Fibroblast of peridontal ligament (primary cell): Measurements from ENCODE around the gene KRTAP22-2.

Experiments used
- DNase-seq: peaks from one replicate; pipeline ENCODE4 v3.0.0-alpha.2; 2010; ENCODE audit errors: extremely low read depth

Gene KRTAP22-2

DNA sequence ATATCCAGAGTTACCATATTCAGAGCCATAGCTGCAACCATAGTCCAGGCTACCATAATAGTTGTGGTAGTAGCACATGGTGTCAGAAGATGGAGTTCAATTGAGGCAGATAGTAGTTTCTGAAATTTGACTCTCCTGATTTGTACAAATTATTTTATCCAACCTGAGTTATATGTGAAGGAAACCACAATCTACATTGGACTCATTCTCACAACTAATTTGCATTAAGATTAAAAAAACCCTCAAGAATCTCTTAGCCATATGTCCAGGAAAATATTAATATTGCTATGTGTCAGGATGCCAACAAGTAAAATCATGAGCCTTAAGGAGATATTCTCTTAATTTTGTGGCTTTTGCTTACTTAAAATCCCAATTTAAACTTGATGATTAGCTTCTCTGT is at the start of gene KRTAP22-2:
Gene KRTAP22-2 (minus strand): TSS at position 101 of the 400 bp plus-strand sequence.
- no peak for DNase-seq

- no peak for DNase-seq
Measured at GRCh38 chr21:30638686-30639085, 48.5 kb upstream of the KRTAP22-2 start.

DNA sequence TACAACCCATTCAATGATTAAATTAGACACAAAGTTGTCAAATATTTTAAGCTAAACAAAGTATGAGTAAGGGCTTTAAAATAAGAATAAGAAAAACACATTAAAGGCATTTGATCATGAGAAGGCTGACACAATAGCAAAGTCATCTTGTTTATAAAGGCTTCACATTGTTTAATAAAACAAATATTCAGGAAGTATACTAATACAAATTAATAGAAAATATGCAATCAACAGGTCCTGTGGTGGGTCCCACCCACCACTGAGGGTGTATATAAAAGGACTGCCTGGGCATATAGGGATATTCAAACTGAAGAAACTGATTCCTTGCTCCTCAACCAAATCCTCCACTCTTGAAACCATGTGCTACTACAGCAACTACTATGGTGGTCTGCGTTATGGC is 44.7 kb upstream of the KRTAP22-2 start, which contains the start of gene KRTAP20-2:
Gene KRTAP20-2 (plus strand): TSS at position 301 of the 400 bp plus-strand sequence. CDS start 58 bp downstream, at position 359.
- no peak for DNase-seq

DNA sequence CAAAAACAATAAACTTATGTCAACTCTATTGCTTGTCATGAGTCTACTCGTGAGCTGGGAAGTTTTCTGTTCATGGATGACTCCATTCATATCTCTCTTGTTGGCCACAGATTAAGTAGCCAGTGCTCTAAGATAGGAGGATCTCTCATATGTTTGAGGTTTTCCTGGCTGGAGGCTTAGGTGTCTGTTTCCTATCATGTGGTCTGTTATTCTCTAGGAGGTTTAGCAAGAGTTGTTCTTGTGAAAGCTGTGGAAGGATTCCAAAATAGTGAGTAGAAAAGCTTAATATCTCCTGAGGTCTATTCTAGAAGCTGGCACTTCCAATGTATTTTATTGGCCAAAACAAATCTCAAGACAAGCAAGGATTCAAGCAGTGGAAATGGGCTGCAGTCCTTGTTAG is 39.0 kb upstream of the KRTAP22-2 start:
- no peak for DNase-seq

DNA sequence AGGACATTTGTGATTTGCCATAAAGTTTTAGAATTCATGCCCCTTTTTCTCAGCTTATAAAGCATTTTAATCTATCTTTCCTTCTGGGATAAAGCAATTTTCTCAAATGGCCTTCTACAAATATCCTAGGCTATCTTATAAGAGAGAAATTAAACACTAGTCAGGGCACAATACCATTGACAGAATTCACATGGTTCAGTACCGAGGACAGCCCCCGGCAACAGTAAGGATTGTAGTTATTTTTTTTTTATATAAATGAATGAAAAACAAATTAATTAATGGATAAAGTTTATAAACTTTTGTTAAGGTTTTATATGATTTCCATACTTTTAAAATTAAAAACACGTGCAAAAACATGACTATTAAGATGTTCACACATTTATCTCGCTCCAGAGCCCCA is 37.9 kb upstream of the KRTAP22-2 start:
- DNase-seq, result no peak

DNA sequence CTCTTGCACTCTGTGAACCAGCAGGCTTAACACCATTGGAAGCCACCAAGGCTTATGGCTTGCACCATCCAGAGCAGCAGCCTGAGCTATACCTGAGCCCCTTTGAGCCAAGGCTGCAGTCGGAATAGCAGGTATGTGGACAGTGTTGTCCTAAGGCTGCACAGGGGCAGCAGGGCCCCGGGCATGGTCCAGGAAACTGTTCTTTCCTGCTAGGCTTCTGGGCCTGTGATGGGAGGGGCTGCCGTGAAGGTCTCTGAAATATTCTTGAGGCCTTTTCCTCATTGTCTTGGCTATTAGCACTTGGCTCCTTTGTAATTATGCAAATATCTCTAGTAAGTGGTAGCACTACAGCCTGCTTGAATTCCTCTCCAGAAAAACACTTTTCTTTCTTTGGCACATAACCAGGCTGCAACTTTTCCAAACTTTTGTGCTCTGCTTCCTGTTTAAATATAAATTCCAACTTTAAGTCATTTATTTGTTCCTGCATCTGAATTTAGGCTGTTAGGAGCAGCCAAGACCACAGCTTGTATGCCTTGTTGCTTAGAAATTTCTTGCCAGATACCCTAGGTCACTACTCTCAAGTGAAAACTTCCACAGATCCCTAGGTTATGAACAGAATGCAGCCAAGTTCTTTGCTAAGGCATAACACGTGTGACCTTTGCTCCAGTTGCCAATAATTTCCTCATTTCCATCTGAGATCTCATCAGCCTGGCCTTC is 35.4 kb upstream of the KRTAP22-2 start:
- no peak for DNase-seq

DNA sequence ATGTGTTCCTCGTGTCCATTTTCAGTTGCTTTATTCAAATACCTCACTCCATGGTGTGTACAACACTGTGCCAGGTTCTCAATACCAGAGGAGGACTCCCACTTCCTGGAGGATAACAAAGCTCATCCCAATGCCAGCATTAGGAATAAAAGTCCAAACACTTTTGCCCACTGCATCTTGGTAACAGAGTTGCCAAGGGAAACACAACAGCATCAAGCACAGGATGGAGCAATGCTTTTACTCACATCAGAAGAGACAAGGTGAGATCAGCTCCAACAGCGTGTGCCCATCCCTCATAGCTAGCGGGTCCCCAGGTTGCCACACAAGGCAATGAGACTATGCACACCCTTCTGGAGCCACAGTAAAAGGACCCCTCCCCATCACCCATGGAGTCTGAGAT is 33.2 kb upstream of the KRTAP22-2 start:
- no peak for DNase-seq

DNA sequence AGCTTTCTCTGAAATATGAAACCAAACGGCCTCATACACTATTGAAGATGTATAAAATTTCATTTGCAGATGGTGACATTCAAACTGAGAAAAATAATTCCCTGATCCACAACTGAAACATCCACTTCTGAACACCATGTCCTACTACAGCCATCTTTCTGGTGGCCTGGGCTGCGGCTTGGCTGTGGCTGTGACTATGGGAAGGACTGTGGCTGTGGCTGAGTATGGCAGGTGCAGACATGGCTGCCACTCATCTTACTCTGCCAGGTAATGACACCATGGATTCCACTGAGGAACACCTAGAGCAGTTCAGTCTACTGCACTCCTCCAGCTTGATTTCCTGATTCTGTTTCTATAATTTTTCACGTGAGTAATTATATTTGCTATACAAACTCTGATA is 30.3 kb upstream of the KRTAP22-2 start, which contains the start of gene KRTAP20-4:
Gene KRTAP20-4 (plus strand): TSS at position 106 of the 400 bp plus-strand sequence.
- DNase-seq, result no peak

DNA sequence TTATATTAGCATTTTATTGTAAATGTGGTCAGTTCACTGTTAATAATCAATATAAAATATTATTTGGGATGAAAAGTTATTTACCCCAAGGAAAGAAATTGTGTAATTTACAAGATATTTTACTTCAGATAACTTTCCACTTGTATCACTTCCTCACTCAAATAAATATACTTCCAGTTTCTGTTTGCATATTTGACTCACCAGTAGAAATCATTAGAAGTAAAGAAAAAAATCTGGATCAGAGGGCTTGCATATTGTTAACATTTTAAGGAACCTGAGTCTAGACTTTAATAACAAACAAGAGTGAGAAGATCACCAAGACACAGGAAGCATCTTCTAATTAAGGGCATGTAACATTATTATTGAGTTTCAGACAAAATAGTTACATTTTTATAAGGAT is 29.9 kb upstream of the KRTAP22-2 start:
- no peak for DNase-seq

DNA sequence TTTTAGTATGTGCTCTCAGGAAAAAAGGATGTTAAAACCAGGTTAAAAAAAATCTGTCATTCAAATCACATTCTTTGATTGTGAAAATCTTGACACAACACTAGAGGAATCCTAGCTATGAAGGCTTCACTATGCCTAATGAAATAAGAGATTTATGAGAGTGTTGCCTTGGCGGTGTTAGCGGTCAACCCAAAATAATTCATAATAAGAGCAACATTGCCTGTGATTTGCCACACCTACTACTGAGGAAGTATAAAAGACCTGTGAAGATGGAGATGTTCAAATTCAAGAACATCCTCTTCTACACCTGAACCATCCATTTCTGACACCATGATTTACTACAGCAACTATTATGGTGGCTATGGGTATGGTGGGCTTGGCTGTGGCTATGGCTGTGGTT is 25.9 kb upstream of the KRTAP22-2 start, which contains the start of gene KRTAP20-1:
Gene KRTAP20-1 (plus strand): TSS at position 301 of the 400 bp plus-strand sequence. CDS start 30 bp downstream, at position 331.
- DNase-seq, result no peak

DNA sequence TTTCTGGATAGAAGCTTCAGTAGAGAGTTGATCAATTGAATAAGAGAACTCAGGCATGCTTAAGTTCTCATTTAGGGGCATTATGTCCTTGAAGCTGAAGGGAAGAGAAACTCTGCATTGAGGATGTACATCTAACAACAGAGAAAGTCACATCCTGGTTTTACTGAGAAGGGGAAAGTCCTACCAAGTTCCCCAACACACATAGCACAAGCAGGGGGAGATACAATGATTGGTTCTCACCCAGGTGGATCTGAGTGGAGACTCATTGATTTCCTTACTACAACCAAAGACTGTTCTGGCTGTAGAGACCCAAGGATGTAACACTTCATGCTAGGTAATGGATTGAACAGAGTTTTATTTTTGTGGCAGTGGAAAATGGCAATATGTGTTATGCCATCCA is 25.0 kb upstream of the KRTAP22-2 start:
- DNase-seq, result no peak

GRCh38 chr21:30613836-30614235 is 23.6 kb upstream of the KRTAP22-2 start, which contains the start of gene KRTAP6-1:
KRTAP6-1 (minus strand) TSS chr21:30613930; CDS start chr21:30613904, 26 bp downstream.
- no peak for DNase-seq

DNA sequence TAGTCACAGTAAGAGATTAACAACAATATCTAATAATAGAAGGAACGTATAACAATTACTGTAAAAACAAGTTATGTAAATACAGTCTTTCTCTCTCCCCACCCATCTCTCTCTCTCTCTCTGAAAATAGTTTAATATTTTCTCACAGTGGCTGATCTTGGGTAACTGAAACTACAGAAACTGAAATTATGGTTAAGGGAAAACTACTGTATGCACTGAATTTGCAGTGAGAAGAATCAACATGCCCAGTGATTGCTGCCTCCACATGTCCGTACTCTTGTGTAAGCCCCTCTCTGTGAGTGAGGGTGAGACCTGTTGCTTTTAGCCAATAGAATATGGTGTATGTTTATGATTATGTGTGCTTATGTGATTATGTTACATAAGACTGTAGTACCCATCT is 21.9 kb upstream of the KRTAP22-2 start:
- DNase-seq, result no peak

GRCh38 chr21:30605968-30606367 is 15.8 kb upstream of the KRTAP22-2 start:
- no peak for DNase-seq

DNA sequence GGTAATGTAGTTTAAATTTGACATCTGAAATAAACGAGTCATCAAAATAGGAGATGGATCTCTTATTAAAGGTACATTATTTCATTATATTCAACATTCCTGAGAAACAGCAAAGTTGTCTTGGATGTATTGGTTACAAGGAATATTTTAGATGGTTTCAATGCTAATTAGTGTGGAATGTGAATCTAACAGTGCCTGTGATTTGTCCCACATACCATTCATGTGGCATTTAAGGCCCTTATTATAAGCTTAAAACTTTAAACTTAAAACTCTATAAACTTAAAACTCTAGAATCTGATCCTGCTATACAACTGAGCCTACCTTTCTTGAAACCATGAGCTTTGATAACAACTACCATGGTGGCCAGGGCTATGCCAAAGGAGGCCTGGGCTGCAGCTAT is 10.6 kb upstream of the KRTAP22-2 start, which contains the start of gene KRTAP22-1:
Gene KRTAP22-1 (plus strand): TSS at position 301 of the 400 bp plus-strand sequence.
- DNase-seq, result no peak

- no peak for DNase-seq
Measured at GRCh38 chr21:30598802-30599201, 8.6 kb upstream of the KRTAP22-2 start, which contains the start of gene KRTAP6-2. KRTAP6-2 (minus strand) TSS chr21:30598902; CDS start chr21:30598874, 28 bp downstream.

- DNase-seq, result no peak
Measured at GRCh38 chr21:30592140-30592539, 1.9 kb upstream of the KRTAP22-2 start, which contains the start of gene KRTAP6-3. KRTAP6-3 (plus strand) TSS chr21:30592440; CDS start chr21:30592446, 6 bp downstream.

- no peak for DNase-seq
Measured at GRCh38 chr21:30582870-30583269, 7.3 kb downstream of the KRTAP22-2 start.

DNA sequence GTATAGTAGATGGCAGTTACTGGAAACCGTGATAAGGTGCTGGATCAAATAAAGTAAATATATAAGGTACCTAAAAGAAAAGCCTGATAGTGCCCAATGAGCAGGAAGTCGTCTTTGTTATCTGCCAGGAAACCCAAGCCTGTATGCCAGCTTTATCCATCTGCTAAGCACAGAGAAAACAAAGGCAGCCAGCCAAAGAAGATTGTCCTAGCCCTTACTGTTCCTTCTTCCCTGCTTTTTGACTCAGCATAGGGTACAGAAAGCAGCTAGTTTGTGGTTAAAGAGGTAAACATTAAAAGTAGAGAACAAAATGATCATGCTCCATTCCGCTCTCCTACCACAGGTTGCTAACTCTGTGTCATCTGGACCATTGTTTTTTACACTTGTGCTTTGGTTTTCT is 10.1 kb downstream of the KRTAP22-2 start:
- DNase-seq, result no peak

- no peak for DNase-seq
Measured at GRCh38 chr21:30579346-30579745, 10.9 kb downstream of the KRTAP22-2 start.

DNA sequence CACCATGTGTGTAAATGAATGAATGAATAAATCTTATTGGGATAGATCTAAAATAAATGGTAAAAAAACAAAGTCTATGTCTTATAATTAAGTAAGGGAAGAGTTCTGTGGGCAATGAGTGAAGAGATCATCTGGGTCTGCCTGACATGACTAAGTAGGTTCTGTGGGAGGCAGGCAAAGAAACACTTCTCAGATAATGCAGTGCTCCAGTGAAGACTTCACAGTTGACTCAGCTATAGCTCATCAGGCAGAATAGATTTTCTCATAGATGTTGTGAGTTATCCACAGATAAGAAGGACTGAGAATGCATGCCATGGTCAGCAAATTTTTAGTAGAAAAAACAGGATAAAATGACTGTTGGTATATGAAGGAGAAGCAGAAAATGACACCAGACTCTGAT is 12.4 kb downstream of the KRTAP22-2 start:
- no peak for DNase-seq

DNA sequence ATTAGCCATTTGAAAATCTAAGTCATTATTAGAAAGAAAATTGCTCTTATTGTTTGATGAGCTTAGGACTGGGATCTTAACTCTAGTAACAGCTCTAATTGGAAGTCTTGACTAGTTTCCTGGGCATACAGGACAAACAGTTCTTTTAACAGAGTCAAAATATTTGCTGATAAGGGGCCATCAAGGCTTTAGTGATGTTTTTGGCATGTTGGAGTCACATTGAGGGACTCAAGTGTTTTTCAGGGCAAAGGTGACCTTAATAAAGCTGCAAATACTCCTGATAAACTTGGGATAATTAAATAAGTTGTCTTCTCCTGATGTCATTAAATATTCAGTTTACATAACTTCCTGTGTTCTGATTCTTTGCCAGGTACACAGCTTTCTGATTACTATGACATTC is 22.6 kb downstream of the KRTAP22-2 start:
- no peak for DNase-seq

DNA sequence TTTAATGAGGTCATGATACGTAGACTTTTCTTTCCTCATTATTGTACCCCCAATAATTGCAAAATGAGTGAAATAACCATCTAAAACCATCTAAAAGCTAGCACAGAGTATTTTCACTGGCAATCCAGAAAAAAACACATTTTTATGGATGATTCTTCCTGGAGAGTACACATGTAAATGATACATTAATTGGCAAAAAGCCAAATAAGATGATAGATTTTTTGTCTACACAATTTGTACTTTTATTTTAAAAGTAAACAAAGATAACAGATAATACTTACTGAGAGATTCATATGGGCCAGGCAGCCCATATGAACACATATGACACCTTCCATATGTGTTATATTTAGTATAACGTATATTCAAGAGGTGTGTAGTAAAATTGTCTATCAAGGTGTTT is 26.6 kb downstream of the KRTAP22-2 start:
- no peak for DNase-seq
